ENCODE measurements around the gene ERAL1.

GRCh38 chr17:28827672-28828071 lies 27.1 kb upstream of the ERAL1 start:
- TF ChIP-seq NFRKB (IDR thresholded peaks at IDR 0.05) (no peak), FOXK2 (IDR thresholded peaks at IDR 0.05) (no peak), PKNOX1 (IDR thresholded peaks at IDR 0.05) (no peak), CTBP1 (IDR thresholded peaks at IDR 0.05; ENCODE audit: borderline replicate concordance) (no peak), FOXA1 (IDR thresholded peaks at IDR 0.05) (no peak), FOXM1 (IDR thresholded peaks at IDR 0.05; ENCODE audit: borderline replicate concordance) (no peak), ARNT (IDR thresholded peaks at IDR 0.05) (no peak), BHLHE40 (IDR thresholded peaks at IDR 0.05; ENCODE audit: borderline replicate concordance) (no peak), ZNF384 (IDR thresholded peaks at IDR 0.05) (no peak), HDGF (IDR thresholded peaks at IDR 0.05; ENCODE audit: borderline replicate concordance) (no peak), SP1 (IDR thresholded peaks at IDR 0.05) (no peak), ELF4 (IDR thresholded peaks at IDR 0.05) (no peak), TARDBP (IDR thresholded peaks at IDR 0.05) (no peak)
